HepG2 (cell line): ENCODE results near the gene COLEC12. TPM values are rescaled to one million over a fixed set of nuclear protein-coding genes. Genes with fewer than 3 reads are reported as not detected.

Source experiments
- ATAC-seq: fragments of 200-7000 bp; cut with Tn5 transposase; 3 replicates; pipeline ENCODE4 v1.9.1; 2020; ENCODE audit warnings: mild to moderate bottlenecking, moderate library complexity
- BruUV-seq: library from RNA; stranded (reverse); fragments of 400-500 nt; replicated peaks from 2 replicates; lab custom pipeline; 2021; lab: Mats Ljungman, UMichigan
- CTCF ChIA-PET: fragments of 300-600 bp; formaldehyde crosslinking; extraction: SDS; loops from one replicate; lab custom pipeline; 2021; ENCODE audit warnings: low total read pairs, inconsistent platforms, low intra/inter-chr PET ratio; lab: Yijun Ruan, JAX
- POLR2A ChIA-PET: fragments of 350-600 bp; sonication (Branson Sonifier 250); formaldehyde crosslinking; loops from one replicate; lab custom pipeline; 2020; ENCODE audit warnings: antibody characterized with exemption, inconsistent platforms; lab: Yijun Ruan, JAX
- DNase-seq: peaks from one replicate; pipeline ENCODE4 v3.0.0-alpha.2; 2015; ENCODE audit warnings: low spot score
- FAIRE-seq: peaks from 3 replicates; lab custom pipeline; 2011; peaks lifted over from hg19 to GRCh38; lab: Jason Lieb, UNC
- H2AFZ ChIP-seq: one replicate; pipeline ENCODE4 v1.6.1; 2011; ENCODE audit warnings: low read length, inconsistent platforms
- H3K27ac ChIP-seq: fragments of 300-600 bp; 3 replicates; pipeline ENCODE4 v1.8.0; 2011; ENCODE audit warnings: mixed run types, mild to moderate bottlenecking, mixed read lengths, low read length, inconsistent platforms; ENCODE audit not compliant: insufficient read depth; ENCODE audit errors: extremely low read length
- H3K27me3 ChIP-seq, 2 experiments: fragments of 200-600 bp in 1 of 2; 2 replicates in 1 of 2; 3 replicates in 1 of 2; pipeline versions ENCODE4 v1.6.0 to v1.8.0; 2011; ENCODE audit warnings: low read length in 2 of 2, mild to moderate bottlenecking in 2 of 2, moderate library complexity in 2 of 2, inconsistent platforms in 1 of 2; ENCODE audit not compliant: insufficient read depth in 2 of 2, control insufficient read depth in 1 of 2
- H3K36me3 ChIP-seq, 2 experiments: fragments of 200-600 bp in 1 of 2; replicated peaks in 1 of 2; 2 replicates in 1 of 2; 3 replicates in 1 of 2; pipeline versions ENCODE4 v1.5.1 to v1.8.0; 2011; ENCODE audit warnings: low read length in 2 of 2, inconsistent platforms in 1 of 2; ENCODE audit not compliant: insufficient read depth in 2 of 2, control insufficient read depth in 1 of 2
- H3K4me1 ChIP-seq: 2 replicates; pipeline ENCODE4 v1.5.1; 2012; ENCODE audit warnings: low read length, inconsistent platforms; ENCODE audit not compliant: insufficient read depth
- H3K4me2 ChIP-seq: 2 replicates; pipeline ENCODE4 v1.6.0; 2011; ENCODE audit warnings: low read depth, low read length, inconsistent platforms
- H3K4me3 ChIP-seq, 3 experiments: fragments of 200-600 bp in 1 of 3; sonication (generic), shearing (Covaris generic) in 1 of 3; replicated peaks in 1 of 3; 2 replicates each; pipeline ENCODE4 v1.5.1; 2011 to 2016; ENCODE audit warnings: low read length in 3 of 3, inconsistent platforms in 2 of 3, low read depth in 2 of 3, mild to moderate bottlenecking in 2 of 3, control low read depth in 1 of 3, mixed read lengths in 1 of 3; ENCODE audit not compliant: insufficient read depth in 1 of 3
- H3K79me2 ChIP-seq: one replicate; pipeline ENCODE4 v1.6.1; 2011; ENCODE audit warnings: low read length, inconsistent platforms; ENCODE audit not compliant: insufficient read depth
- H3K9ac ChIP-seq: 2 replicates; pipeline ENCODE4 v1.6.0; 2011; ENCODE audit warnings: mild to moderate bottlenecking, low read depth, low read length, inconsistent platforms; ENCODE audit not compliant: insufficient read depth
- H3K9me3 ChIP-seq: 2 replicates; pipeline ENCODE4 v1.5.1; 2012; ENCODE audit warnings: mild to moderate bottlenecking, low read length
- H4K20me1 ChIP-seq: 2 replicates; pipeline ENCODE4 v1.6.0; 2011; ENCODE audit warnings: inconsistent platforms, mild to moderate bottlenecking, low read length, moderate library complexity; ENCODE audit not compliant: insufficient read depth
- EEA1 ChIP-seq: sonication (generic); formaldehyde crosslinking; IDR thresholded peaks from 2 replicates; pipeline ENCODE4 v1.5.1; 2020; ENCODE audit warnings: mild to moderate bottlenecking, missing genetic modification reagents, borderline replicate concordance
- MTF2 ChIP-seq: sonication (generic); formaldehyde crosslinking; IDR thresholded peaks from 2 replicates; pipeline ENCODE4 v1.5.0; 2020; ENCODE audit warnings: missing genetic modification reagents, borderline replicate concordance
- ZNF256 ChIP-seq: sonication (generic); formaldehyde crosslinking; conservative IDR thresholded peaks from 2 replicates; pipeline ENCODE4 v1.4.0; 2020; ENCODE audit warnings: missing genetic modification reagents
- WGBS: methylation state at CpG from one replicate; pipeline ENCODE4 v1.1.6; 2017; ENCODE audit warnings: low lambda C conversion rate; 5-methylcytosine and 5-hydroxymethylcytosine counted together
- in situ Hi-C: cut with HindIII; loops from 2 replicates; pipeline ENCODE4 v1.10.0; 2017; ENCODE audit warnings: low pct_unique_long_range_greater_than_20kb; ENCODE audit not compliant: extremely low pct_ligation_motif_present
- intact Hi-C: fragments of 100-400 bp; cut with micrococcal nuclease; formaldehyde crosslinking; loops from one replicate; pipeline ENCODE4 v1.10.0; 2022; ENCODE audit not compliant: unreplicated experiment
- polyA plus RNA-seq, 8 experiments: library from polyadenylated mRNA; depleted of rRNA in 3 of 8; stranded (reverse) in 7 of 8; unstranded in 1 of 8; fragments of >200 nt; fragmentation: Illumina TruSeq in 4 of 8; extraction: Trizol in 4 of 8; gene quantifications; 2 replicates each; pipeline versions ENCODE4 v1.2.1 to v1.2.3, GENCODE V29; 2011 to 2016; ENCODE audit warnings: low read depth in 4 of 8, missing spikeins in 1 of 8, mixed read lengths in 1 of 8; ENCODE audit not compliant: insufficient read depth in 1 of 8
- total RNA-seq, 5 experiments: library from RNA; depleted of rRNA; stranded (reverse); fragments of >200 nt; fragmentation: Illumina TruSeq; extraction: Trizol; gene quantifications; 2 replicates each; pipeline ENCODE4 v1.2.3, GENCODE V29; 2016; ENCODE audit warnings: low read depth in 1 of 5
- TF ChIP-seq, protein P1 (sequence below): sonication (generic); formaldehyde crosslinking; IDR thresholded peaks from 2 replicates; pipeline ENCODE4 v1.5.1; 2020; ENCODE audit warnings: mild to moderate bottlenecking, moderate library complexity, missing genetic modification reagents

COLEC12 gene
- total and polyA plus RNA-seq, 2 of the 13 experiments (the other 11 are each of a cell fraction or from before 2014, with no cell fraction given) = 0.02 to 0.11 TPM

DNA sequence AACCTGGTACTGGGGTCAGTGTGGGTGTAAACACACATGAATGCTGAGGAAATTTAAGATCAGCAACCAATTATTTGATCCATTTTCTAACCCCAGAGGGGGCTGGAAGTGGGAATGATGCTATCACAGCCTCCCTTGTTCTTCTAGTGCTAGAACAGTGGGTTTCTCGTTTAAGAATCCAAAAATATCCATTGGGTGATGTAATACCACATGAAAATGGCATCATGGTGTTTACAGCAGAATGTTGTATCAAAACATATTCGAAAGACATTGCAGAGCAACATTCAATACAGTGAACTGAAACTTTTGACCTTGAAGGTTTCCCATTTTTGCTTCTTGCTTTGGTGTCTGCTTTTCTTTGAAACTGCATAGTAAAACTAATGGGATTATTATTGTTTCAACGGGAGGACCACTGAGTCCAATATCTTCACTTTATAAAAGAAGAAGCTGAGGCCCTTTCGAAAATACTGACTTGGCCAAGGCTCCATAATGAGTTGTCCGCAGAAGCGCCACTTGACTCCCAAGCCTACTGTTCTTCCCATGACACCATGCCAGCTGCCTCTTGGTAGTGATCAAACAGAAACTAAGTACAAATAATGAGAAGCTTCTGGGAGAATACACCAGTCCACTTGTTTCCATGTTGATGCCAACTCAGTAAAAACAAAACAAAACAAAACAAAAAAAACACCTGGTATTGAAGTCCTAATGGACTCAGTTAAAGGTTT, 106.1 kb downstream of the COLEC12 start (continued):
- TF ChIP-seq, protein P1, sequence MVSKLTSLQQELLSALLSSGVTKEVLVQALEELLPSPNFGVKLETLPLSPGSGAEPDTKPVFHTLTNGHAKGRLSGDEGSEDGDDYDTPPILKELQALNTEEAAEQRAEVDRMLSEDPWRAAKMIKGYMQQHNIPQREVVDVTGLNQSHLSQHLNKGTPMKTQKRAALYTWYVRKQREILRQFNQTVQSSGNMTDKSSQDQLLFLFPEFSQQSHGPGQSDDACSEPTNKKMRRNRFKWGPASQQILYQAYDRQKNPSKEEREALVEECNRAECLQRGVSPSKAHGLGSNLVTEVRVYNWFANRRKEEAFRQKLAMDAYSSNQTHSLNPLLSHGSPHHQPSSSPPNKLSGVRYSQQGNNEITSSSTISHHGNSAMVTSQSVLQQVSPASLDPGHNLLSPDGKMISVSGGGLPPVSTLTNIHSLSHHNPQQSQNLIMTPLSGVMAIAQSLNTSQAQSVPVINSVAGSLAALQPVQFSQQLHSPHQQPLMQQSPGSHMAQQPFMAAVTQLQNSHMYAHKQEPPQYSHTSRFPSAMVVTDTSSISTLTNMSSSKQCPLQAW (CRISPR knock-in tag) = no peak

DNA sequence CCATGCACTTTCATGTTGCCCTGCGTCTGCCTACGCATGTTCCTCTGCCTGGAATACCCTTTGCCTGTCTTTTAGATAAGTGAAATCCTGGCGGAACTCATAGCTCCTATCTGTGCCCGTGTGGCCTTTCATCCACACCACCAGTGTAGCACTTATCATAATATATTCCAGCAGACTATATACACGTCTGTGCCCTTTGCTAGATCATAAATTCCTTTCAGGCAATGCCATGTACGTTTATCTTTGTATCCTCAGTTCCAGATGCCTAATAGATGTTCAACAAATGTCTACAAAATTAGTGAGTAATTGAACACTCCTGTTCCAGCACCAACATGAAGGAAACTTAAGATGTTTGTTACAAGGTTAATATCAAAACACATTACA, 106.9 kb downstream of the COLEC12 start:
- no TSS peak for BruUV-seq
- no peak for ATAC-seq
- whole genome bisulfite sequencing = 48% methylated on average over 6 of the region's 6 CpGs
- intact Hi-C loops = no loop called here
- Histone ChIP-seq H4K20me1 (no peaks in the 10 kb centered on the region), H3K36me3 (no peaks in the 10 kb centered on the region), H3K4me2 (no peak overlapping the region), H2AFZ (no peak overlapping the region), H3K9me3 (no peaks in the 10 kb centered on the region), H3K27me3 (no peaks in the 10 kb centered on the region), H3K27ac (no peak overlapping the region), H3K4me1 (no peaks in the 10 kb centered on the region), H3K9ac (no peak overlapping the region), H3K4me3 (no peak overlapping the region), H3K79me2 (no peaks in the 10 kb centered on the region)
- ChIA-PET POLR2A (no interaction called here), CTCF (no interaction called here)
- in situ Hi-C loops = no loop called here
- FAIRE-seq = no peak
- TF ChIP-seq ZNF256 (CRISPR knock-in tag) (no peak), EEA1 (CRISPR knock-in tag) (no peak), MTF2 (CRISPR knock-in tag) (no peak)
- DNase-seq = no peak
